NCI-H2196 (cell line): ENCODE results near the gene GLRX3.

Experiments
- DNase-seq: peaks from one replicate; lab custom pipeline; 2025; ENCODE audit not compliant: unreplicated experiment; lab: John Stamatoyannopoulos, UW

The GLRX3 gene

DNA sequence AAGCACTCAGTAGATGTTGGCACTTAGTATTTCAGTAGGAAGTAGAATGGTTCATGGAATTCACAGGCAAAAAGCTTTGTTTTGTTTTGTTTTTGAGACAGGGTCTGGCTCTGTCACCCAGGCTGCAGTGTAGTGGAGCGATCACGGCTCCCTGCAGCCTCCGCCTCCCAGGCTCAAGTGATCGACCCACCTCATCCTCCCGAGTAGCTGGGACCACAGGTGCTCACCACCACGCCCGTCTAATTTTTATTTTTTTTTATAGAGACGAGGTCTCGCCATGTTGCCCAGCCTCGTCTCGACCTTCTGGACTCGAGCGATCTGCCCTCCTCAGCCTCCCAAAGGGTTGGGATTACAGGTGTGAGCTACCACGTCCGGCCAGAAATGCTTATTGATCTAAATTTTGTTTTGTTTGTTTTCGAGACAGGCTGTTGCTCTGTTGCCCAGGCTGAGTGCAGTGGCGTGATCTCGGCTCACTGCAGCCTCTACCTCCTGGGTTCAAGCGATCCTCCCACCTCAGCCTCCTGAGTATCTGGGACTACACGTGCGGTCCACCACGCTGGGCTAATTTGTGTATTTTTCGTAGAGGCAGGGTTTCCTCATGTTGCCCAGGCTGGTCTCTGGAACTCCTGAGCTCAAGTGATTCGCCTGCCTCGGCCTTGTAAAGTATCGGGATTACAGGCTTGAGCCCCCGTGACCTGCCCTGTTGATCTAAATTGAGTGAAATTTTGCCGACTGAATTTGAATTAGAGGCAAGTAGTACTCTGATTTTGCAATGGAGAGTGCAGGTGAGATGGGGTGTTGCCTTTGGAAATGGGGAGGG lies 1.7 kb downstream of the GLRX3 start:
- DNase-seq, result peak; percentile 36

DNA sequence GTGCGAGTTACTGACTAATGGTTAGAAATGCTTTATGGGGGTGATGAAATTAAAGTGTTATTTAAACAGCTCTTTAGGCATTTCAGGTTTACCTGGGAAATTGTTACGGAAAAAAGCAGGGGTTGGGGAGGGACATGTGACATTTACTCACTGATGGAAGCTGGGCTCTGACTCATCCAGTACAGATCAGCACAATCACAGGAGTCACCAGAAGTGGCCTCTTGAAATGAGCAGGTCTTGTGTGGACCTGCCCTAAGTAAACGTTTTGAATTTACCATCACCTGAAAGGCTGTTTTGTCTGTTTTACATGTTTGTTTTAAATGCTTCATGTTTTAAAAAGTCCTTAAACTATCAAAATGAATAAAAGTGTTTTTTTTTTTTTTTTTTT lies 2.3 kb downstream of the GLRX3 start:
- peak; percentile 67 for DNase-seq

DNA sequence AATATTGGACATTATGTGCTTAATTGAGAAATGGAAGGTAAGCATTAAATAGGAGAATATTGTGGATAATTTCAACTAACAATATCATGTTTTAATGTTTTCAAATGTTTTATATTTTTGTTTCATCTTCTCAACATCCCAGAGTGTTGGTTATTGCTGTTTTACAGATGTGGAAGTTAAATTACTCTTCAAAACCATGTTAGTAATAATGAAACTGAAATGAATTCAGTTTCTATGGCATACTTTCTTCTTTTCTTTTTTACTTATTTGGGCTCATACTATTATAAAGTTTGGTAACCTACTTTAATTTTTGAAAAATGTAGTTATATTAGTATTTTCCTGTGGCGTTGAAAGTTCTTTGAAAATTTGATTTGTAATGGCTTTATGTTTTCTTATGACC lies 4.2 kb downstream of the GLRX3 start:
- DNase-seq, result no peak

DNA sequence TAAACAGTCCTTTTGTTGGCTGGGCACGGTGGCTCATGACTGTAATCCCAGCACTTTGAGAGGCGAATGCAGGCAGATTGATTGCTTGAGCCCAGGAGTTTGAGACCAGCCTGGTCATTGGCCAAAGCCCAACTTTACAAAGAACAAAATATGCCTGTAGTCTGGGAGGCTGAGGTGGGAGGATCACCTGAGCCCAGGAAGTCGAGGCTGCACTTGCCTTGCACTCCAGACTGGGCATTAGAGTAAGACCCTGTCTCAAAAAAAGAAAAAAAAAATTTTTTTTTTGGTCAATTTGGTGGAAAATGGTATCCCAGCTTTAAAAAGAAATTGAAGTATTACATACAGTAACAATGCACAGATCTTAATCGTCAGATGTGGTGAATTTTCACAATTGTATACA lies 4.8 kb downstream of the GLRX3 start:
- no peak for DNase-seq

DNA sequence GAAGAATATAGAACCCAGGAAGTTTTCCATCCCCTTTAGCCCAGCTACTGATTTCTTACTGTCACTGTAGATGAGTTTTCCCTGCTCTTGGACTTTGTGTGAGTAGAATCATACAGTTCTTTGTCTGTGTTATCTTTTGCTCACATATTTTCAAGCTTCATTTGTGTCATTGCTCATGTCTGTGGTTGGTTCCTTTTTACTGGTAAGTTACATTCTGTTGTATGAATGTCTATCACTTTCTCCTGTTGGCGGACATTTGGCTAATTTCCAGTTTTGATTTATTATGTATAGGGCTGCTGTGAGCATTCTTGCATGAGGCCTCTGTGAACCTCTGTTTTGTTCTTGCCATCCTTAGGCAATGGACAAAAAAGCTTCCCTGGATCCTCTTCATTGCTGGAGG lies 5.3 kb downstream of the GLRX3 start:
- no peak for DNase-seq

DNA sequence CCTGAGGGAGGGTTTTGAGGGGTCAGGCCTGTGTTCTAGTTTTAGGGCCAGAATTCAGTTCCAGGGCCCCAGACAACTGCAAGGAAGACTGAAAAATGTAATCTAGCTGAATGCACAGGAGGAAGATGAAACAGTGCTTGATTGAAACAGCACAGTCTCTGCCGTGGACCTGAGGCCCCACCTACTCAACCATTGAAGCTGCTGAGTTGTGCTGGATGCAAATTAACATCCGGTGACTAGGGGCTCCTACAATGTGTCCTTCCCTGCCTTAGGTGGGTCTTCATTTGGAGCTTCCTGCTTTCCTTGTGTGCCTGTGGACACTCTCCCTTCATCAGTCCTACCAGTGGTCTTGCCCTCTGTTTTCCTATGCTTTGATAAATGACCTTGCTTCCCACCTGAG lies 5.7 kb downstream of the GLRX3 start:
- DNase-seq, result no peak

DNA sequence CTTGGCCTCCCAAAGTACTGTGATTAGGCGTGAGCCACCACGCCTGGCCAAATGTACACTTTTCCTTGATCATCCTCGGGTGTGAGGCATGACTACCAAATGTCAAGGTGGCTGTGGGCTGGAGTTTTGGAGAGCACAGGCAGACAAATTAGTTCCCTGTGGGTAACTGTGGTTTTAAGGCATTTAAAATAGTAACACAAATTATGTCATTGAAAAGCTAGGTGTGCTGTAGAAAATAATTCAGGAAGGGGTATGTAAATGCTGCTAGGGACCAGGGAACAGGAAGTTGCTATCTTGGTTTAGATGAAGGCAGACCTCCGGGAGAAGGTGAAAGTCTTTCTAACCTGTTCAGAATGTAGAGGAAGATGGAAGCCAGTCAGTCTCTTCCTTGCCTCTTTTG lies 9.9 kb downstream of the GLRX3 start:
- no peak for DNase-seq

DNA sequence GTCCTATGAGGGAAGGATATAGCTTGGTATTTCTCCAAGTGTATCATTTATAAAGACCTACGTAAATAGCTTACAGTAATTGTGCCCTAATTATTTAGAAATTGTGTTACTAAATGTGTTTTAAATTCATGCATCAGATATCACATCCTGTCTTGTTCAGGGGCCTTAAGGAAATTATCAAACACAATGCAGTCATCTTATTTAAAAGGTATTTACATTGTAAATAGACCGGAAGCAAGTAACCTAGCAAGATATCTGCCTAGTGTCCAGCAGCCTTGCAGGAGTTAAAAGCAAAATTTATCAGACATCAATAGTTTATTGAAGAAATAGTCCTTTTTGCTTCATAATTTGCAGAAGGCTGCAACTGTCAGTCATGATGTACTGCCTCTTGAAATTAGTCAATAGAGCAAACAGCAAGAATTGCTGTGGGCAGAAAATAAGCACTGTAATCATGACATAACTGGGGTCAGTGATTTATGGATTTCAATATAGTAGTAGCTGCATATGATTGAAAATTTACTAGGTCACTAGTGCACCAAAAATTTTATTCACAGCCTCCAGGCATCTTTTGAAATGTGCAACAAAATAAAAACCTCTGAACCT lies 23.1 kb downstream of the GLRX3 start:
- DNase-seq, result no peak

DNA sequence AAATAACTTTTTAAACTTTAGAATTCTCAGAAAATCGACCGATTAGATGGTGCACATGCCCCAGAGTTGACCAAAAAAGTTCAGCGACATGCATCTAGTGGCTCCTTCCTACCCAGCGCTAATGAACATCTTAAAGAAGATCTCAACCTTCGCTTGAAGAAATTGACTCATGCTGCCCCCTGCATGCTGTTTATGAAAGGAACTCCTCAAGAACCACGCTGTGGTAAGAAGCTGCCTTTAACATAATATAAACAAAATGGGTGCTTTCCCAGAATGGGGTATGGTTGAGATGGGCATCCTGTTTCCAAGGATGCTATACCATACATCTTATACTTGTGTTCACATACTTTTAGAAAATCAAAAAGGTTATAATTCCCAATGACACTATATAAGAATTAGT lies 24.6 kb downstream of the GLRX3 start:
- no peak for DNase-seq

DNA sequence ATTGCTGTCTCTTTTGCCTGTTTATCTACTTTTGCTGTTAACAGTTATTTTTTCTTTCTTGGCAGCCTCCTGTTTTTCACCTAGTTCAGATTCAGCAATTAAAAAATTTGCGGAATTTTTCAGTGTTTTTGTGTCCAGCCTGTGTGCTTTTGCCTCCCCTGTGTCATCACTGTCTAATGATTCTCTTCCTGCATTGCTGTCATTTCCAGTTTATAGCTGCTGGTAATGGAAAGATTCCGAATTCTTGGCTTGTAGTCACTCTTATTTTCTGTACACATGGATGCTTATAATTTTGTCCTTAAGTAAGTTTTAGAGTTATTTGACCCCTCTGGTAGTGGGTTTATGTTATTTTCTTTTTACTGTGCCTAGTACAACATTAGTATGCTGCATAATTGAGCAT lies 25.1 kb downstream of the GLRX3 start:
- DNase-seq, result no peak

DNA sequence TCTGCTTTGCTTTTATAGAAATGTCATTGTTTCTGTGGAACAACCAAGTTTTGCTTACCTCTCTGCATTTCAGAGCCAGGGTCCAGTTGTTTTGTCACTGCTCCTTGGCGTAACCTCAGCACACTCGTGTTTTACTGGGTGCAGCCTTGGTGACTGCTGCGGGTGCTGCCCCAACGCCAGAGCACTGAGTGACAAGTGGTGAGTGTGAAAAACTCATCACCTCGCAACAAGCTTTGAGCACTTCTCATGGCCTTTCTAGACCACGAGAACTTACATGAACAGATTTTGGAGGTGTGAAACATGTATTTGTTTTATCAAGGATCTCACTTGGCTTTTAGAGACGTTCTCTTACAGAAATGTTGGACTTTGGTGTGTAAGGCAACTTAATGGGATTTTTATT lies 31.0 kb downstream of the GLRX3 start:
- no peak for DNase-seq

DNA sequence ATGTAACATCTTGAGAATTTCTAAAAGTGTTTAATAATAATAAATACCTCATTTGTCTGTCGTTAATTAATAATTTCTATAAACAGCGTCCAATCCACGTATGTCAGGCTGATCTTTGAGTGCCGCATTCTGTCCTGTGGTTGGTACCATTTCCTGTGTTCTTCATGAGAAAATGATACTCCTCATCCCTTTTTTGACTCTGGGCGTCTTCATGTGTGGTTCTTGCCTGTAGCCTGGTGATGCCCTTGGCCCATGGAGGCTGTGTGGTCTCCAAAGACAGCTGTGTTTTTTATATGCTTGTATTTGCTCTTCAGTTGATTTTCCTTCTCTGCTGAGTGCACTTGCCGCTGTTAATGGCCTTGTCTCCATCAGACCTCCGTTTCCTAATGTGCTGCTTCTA lies 31.5 kb downstream of the GLRX3 start:
- no peak for DNase-seq

DNA sequence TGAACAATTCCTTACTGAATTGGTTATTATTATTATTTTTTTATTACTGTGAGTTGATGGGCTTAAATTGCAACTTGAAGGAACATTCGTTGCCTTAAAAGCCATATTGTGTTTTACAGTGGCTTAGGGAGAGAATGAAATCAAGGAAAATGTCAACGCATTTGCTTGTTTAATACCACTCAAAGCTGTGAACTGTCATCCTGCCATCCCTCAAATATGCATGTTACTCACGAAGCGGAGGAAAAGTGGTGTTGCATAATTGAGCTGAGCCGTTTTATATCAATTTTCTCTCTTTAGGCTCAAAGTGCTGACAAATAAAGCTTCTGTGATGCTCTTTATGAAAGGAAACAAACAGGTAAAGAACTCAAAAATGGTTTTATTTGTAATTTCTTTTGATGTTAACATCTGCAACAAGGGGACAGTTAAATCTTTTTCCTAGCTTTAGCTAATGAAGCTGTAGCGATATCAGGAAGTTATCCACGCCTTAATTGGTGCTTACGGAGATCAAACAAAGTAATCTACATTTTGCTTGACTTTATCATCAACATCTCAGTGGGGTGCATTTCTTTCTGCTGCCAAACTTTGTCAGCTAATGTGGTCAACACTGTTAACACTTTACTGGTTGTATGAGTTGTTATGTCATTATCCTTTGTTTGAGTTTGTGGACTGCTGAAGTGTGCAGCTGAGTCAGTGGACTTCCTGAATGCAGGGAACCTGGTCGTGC lies 33.1 kb downstream of the GLRX3 start:
- peak; percentile 25 for DNase-seq

DNA sequence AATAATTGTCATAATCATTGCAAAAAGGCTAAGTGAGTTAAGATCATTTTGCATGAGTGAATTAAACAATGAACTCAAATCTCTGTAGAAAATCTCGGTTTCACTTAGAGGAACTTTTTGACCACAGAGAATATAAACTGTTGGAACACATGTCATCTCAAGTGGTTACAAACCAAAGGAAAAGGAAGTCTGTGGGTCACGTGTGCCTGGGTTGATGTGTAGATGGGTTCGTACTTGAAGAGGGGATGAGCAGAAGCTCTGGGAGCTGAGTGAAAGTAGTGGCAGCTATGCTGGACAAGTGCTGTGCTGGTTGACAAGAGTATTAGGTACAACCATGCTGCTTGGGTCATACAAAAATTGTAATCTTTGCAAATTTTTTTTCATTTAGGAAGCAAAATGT lies 35.0 kb downstream of the GLRX3 start:
- DNase-seq, result no peak

DNA sequence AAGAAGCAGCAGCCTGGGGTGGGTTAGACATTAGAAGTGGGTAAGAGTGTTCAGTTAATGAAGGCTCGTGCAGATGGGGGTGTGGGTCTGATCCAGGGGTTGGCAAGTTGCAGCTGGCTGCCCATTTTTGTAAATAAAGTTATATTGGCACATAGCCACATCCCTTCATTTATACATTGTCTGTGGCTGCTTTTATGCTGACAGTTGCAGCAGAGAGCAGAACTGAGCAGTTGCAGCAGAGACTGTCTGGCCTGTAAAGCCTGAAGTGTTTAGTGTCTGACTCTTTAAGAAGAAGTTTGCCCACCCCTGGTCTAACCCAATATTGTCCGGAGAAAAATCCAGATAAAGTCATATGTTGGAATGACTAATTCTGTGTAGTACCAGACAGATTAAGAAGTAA lies 38.1 kb downstream of the GLRX3 start:
- DNase-seq, result no peak

DNA sequence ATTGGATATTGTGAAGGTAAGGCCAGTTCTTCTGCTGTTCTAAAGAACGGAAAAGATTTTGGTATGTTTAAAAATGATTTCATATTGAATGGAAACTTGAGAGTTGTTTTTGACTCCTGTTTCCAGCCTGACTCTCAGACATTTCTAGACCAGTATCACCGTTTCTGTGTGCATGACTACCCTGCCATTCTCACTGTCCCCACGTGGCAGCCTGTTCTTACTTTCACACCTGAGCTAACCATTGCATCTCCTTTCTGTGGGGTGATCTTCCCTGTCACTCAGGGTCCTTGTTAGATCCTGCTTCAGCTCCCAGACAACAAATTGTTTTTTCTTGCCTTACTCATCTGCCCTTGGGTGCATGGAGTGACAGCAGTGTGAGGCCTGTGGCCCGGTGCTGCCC lies 38.9 kb downstream of the GLRX3 start:
- DNase-seq, result no peak

DNA sequence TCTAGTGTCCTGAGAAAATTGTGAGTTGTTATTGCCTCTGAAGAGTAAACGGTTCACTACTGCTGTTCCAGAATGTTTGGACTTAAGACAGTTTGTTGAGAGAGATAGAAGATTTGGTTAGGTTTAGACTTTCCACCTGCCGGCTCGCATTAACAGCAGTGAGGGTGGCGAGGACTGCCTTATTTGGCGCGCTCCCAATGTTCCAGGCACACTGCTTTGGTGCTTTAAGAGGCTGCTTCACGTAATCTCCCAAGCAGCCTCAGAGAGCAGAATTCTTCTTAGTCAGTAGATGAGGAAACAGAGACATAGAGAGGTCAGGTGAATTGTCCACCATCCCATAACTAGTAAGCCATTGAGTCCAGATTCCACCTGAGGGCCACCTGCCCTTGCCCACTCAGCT lies 41.1 kb downstream of the GLRX3 start:
- DNase-seq, result peak; percentile 9

DNA sequence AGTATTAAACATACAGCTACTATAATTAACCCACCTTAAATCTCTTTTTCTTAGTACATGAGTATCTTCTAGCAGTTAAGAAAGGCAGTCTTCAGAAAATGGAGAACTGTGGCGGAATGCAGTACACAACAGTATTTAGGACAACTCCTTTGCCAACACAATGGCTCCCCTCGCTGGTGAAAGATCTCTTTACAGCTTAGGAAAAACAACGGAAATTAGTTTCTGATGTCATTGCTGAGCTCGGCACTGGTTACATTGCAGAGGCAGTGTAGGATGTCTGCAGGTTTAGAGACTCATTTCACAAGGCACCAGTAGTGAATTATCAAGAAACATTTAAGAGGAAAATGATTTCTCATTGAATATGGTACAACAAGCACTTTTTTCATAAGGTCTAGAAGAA lies 43.4 kb downstream of the GLRX3 start:
- DNase-seq, result peak; percentile 36

DNA sequence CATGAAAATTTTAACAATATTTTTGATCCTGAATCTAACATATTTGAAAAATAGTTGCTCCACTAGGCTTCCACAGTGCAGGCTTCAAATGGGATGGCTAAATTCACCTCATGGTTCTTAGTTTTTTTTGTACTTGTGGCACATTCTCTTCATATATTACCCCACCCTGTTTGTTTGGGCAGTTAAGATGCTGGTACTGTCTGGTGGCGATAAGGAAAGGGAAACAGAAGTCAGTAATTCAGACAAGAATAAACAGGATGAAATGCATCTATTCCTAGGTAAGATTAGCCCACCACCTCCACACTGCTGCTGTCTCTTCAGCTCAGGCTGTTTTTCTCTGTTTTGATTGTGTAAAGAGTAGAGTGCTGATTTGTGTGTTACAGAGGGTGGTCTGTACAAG lies 44.2 kb downstream of the GLRX3 start:
- no peak for DNase-seq

DNA sequence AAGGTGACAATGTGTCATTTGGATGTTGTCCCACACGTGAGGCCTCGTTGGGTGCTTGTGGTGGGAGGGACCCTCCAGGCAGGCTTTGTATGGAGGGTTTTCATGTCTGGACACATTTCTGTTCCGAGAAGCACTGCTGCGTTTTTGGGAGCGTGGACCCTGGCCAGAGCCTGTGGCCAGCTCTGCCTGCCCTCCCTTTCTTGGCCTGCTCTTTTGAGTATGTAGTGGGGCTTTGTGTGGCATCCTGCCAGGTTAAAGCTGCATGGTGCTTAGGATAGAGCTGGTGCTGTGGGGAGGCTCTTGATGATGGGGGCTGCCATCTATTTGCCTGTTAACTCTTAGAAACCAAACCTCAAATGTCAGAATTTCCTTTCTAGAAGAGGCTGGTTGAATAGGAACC lies 45.7 kb downstream of the GLRX3 start:
- no peak for DNase-seq

DNA sequence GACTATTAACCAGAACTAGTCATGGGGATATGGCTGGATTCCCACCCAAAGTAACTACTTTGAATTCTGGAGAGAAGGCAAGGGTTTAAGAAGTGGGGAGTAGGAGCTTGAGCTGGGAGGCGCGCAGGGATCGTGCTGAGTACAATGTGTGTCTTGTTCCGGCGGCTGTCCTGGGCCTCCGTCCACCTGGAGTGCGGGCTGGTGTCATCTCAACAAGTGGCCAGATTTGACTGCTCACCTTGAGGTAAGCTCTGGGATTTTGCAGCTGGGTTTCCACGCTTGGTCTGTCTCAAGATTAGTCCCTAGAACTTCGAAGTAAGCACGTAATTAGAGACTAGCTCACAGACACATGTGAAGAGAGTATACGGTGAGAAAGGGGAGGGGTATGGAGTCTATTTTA lies 49.4 kb downstream of the GLRX3 start:
- no peak for DNase-seq
